GM12874 (cell line): ENCODE measurements around the gene CRHR2.

Experiments
- TF ChIP-seq, protein P1 (sequence below): IDR thresholded peaks from 2 replicates; pipeline ENCODE4 v1.5.1; 2011; ENCODE audit warnings: low read depth, mild to moderate bottlenecking, control low read depth, low read length, moderate library complexity; ENCODE audit not compliant: insufficient read depth

The CRHR2 gene

GRCh38 chr7:30682212-30683083 lies at the start of gene CRHR2:
Gene CRHR2 (minus strand): TSS chr7:30682456. CDS start chr7:30682280, 176 bp downstream.
- TF ChIP-seq, protein P1, sequence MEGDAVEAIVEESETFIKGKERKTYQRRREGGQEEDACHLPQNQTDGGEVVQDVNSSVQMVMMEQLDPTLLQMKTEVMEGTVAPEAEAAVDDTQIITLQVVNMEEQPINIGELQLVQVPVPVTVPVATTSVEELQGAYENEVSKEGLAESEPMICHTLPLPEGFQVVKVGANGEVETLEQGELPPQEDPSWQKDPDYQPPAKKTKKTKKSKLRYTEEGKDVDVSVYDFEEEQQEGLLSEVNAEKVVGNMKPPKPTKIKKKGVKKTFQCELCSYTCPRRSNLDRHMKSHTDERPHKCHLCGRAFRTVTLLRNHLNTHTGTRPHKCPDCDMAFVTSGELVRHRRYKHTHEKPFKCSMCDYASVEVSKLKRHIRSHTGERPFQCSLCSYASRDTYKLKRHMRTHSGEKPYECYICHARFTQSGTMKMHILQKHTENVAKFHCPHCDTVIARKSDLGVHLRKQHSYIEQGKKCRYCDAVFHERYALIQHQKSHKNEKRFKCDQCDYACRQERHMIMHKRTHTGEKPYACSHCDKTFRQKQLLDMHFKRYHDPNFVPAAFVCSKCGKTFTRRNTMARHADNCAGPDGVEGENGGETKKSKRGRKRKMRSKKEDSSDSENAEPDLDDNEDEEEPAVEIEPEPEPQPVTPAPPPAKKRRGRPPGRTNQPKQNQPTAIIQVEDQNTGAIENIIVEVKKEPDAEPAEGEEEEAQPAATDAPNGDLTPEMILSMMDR: peak; percentile 18; the same call in 1 of the 2 replicates

DNA sequence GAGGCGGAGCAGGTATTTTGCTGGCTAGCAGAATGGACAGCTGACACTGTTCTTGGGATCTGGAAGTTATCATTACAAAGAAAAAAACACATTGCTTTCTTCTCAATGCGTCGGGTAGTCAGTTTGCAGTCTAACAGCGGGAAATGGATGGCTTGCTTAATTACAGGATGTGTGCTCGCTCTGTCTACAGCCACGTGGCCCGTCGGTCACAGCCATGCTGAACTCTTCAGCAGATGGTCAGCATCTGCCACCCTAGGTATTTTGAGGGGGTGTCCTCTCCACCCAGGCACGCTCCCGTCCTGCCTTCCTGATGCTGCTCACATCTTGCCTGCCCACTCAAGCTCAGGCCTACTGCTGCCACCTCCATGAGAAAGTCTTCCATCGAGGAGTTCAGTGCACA lies 49.3 kb upstream of the CRHR2 start:
- TF ChIP-seq, protein P1: no peak

GRCh38 chr7:30730996-30731395 lies 48.7 kb upstream of the CRHR2 start:
- TF ChIP-seq, protein P1: no peak

GRCh38 chr7:30730097-30730496 lies 47.8 kb upstream of the CRHR2 start:
- TF ChIP-seq, protein P1: no peak

- TF ChIP-seq, protein P1: no peak
Measured at GRCh38 chr7:30729642-30730041, 47.4 kb upstream of the CRHR2 start.

GRCh38 chr7:30728591-30729100 lies 46.4 kb upstream of the CRHR2 start:
- TF ChIP-seq, protein P1: no peak

- TF ChIP-seq, protein P1: no peak
Measured at GRCh38 chr7:30727061-30727945, 45.0 kb upstream of the CRHR2 start.
